HG03060 (cell line): Measurements from ENCODE around the gene TBCCD1.
A peak's percentile ranks its signal among the peaks of the same experiment; 100 is the strongest.
"Not testable (repeated sequence)": the region's sequence is repeated elsewhere in the genome, so short reads cannot be mapped to it uniquely, and the experiment has no call there.

Experiments used
- ATAC-seq: cut with Tn5 transposase; IDR thresholded peaks from one replicate; pipeline ENCODE4 v1.9.1; 2021; ENCODE audit warnings: low read depth, moderate number of reproducible peaks; ENCODE audit not compliant: unreplicated experiment

TBCCD1 gene

GRCh38 chr3:186564586-186564985 is 2.6 kb downstream of the TBCCD1 start:
- no peak for ATAC-seq

- ATAC-seq, result no peak
These were observed 14.6 kb downstream of the TBCCD1 start for GRCh38 chr3:186552408-186553031.

GRCh38 chr3:186551387-186551786 is 15.8 kb downstream of the TBCCD1 start:
- no peak for ATAC-seq

- ATAC-seq, result no peak
These were observed 17.6 kb downstream of the TBCCD1 start for GRCh38 chr3:186549497-186549896.

GRCh38 chr3:186544281-186544680 is 22.9 kb downstream of the TBCCD1 start, which contains the start of gene CRYGS:
Gene CRYGS (minus strand): TSS chr3:186544380. CDS start chr3:186544326, 54 bp downstream.
- no peak for ATAC-seq

GRCh38 chr3:186540835-186541226 is 26.3 kb downstream of the TBCCD1 start:
- ATAC-seq, result no peak

GRCh38 chr3:186540221-186540834 is 26.8 kb downstream of the TBCCD1 start:
- ATAC-seq, result peak; percentile 65

- ATAC-seq, result no peak
These were observed 28.4 kb downstream of the TBCCD1 start for GRCh38 chr3:186538779-186539178.

GRCh38 chr3:186536883-186537844 is 30.0 kb downstream of the TBCCD1 start:
- ATAC-seq, result no peak

- peak; percentile 73 for ATAC-seq
These were observed 32.9 kb downstream of the TBCCD1 start for GRCh38 chr3:186534113-186534669.

GRCh38 chr3:186532598-186533072 is 34.5 kb downstream of the TBCCD1 start:
- ATAC-seq, result no peak

GRCh38 chr3:186531694-186532093 is 35.4 kb downstream of the TBCCD1 start:
- not testable (repeated sequence) for ATAC-seq

GRCh38 chr3:186530415-186530814 is 36.7 kb downstream of the TBCCD1 start:
- ATAC-seq, result no peak

GRCh38 chr3:186529201-186529999 is 37.7 kb downstream of the TBCCD1 start:
- ATAC-seq, result no peak

- peak; percentile 34 for ATAC-seq
These were observed 40.9 kb downstream of the TBCCD1 start for GRCh38 chr3:186526256-186526606.

- peak; percentile 12 for ATAC-seq
These were observed 41.5 kb downstream of the TBCCD1 start for GRCh38 chr3:186525369-186526255.

GRCh38 chr3:186524616-186525015 is 42.5 kb downstream of the TBCCD1 start:
- no peak for ATAC-seq

- no peak for ATAC-seq
These were observed 43.7 kb downstream of the TBCCD1 start for GRCh38 chr3:186523434-186523833.

- ATAC-seq, result no peak
These were observed 44.1 kb downstream of the TBCCD1 start for GRCh38 chr3:186523022-186523421.
